A549 (cell line): ENCODE measurements around the gene LMO2.

ENCODE experiments used
- BHLHE40 ChIP-seq: IDR thresholded peaks from 2 replicates; pipeline ENCODE4 v1.6.1; 2012; ENCODE audit warnings: low read depth, low read length, inconsistent platforms
- CTCF ChIP-seq: fragments of >200 bp; sonication (Bioruptor Twin); formaldehyde crosslinking; IDR thresholded peaks from 3 replicates; pipeline ENCODE4 v1.5.1; 2016
- SREBF2 ChIP-seq: fragments of 450-650 bp; IDR thresholded peaks from 2 replicates; pipeline ENCODE4 v1.6.1; 2014; ENCODE audit warnings: mild to moderate bottlenecking, moderate library complexity
- TF ChIP-seq, protein P1 (sequence below): fragments of 250-450 bp; sonication (Bioruptor Pico); IDR thresholded peaks from 2 replicates; pipeline ENCODE4 v1.5.0; 2021; ENCODE audit warnings: mild to moderate bottlenecking, moderate library complexity, borderline replicate concordance

DNA sequence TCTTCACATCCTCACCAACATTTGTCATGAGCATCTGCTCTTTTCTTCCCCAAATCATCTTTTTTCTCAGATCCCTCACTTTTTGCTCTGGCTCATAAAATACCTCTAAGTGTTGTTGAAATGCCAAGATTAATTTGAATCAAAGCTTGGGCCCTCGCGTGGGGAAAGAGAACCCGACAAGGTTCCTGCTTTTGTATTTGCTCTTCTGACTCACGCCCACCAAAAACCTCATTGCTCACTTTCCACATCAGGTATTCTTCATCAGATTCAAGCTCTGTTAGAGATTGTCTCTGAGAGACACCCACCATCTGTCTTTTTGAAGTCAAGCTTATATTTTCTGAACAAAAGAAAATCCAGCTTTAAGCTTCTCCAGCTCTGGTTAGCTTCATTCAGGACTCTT, 64.7 kb downstream of the LMO2 start:
- TF ChIP-seq BHLHE40 = no peak
- no peak for TF ChIP-seq SREBF2
- TF ChIP-seq, protein P1, sequence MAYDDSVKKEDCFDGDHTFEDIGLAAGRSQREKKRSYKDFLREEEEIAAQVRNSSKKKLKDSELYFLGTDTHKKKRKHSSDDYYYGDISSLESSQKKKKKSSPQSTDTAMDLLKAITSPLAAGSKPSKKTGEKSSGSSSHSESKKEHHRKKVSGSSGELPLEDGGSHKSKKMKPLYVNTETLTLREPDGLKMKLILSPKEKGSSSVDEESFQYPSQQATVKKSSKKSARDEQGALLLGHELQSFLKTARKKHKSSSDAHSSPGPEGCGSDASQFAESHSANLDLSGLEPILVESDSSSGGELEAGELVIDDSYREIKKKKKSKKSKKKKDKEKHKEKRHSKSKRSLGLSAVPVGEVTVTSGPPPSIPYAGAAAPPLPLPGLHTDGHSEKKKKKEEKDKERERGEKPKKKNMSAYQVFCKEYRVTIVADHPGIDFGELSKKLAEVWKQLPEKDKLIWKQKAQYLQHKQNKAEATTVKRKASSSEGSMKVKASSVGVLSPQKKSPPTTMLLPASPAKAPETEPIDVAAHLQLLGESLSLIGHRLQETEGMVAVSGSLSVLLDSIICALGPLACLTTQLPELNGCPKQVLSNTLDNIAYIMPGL (CRISPR knock-in tag) = no peak
- no peak for TF ChIP-seq CTCF
